ENCODE measurements around the gene ARHGAP40.

The ARHGAP40 gene

GRCh38 chr20:38599410-38599882 is 2.2 kb upstream of the ARHGAP40 start:
- Histone ChIP-seq H2BK5ac (ENCODE audit: low read depth, low read length, poor library complexity, severe bottlenecking) (no peak overlapping the region), H2BK120ac (ENCODE audit: low read depth, low read length) (no peak overlapping the region), H3K9ac (ENCODE audit: low read length) (no peak overlapping the region), H2AK5ac (ENCODE audit: low read length, severe bottlenecking) (peak overlapping the region; percentile 7), H3K4me2 (ENCODE audit: low read length, poor library complexity, severe bottlenecking) (no peak overlapping the region), H3K27ac (ENCODE audit: low read length, poor library complexity, severe bottlenecking) (peak overlapping the region; percentile 25), H3K4ac (ENCODE audit: low read depth in 1 of 2, low read length in 2 of 2) (no peak overlapping the region), H3K18ac (ENCODE audit: low read depth in 1 of 2, low read length in 2 of 2) (no peak overlapping the region), H2AFZ (ENCODE audit: low read depth, low read length) (no peak overlapping the region), H3K14ac (ENCODE audit: low read length in 2 of 2) (no peak overlapping the region), H3K23ac (ENCODE audit: low read length in 2 of 2) (no peak overlapping the region), H4K91ac (ENCODE audit: low read length) (no peak overlapping the region), H2BK12ac (ENCODE audit: low read length in 2 of 2) (no peak overlapping the region), H2BK15ac (ENCODE audit: low read depth, poor library complexity, severe bottlenecking) (no peak overlapping the region), H3K27me3 (ENCODE audit: control insufficient read depth in 1 of 2, insufficient read depth in 1 of 2, low read length in 2 of 2) (peaks cover 0 to 54% of the 10 kb centered on the region in 2 experiments), H3K4me1 (ENCODE audit: control insufficient read depth, insufficient read depth, low read depth, low read length) (peaks cover 20% of the 10 kb centered on the region), H4K8ac (ENCODE audit: low read length) (no peak overlapping the region), H3K79me1 (replicated peaks; ENCODE audit: low read length, poor library complexity, severe bottlenecking) (no peaks in the 10 kb centered on the region), H3K4me3 (ENCODE audit: insufficient read depth in 1 of 2, low read depth in 1 of 2, low read length in 2 of 2) (no peak overlapping the region), H3K9me3 (ENCODE audit: control insufficient read depth, low read length) (no peaks in the 10 kb centered on the region), H3K36me3 (ENCODE audit: control insufficient read depth in 1 of 2, insufficient read depth in 2 of 2, low read depth in 1 of 2, low read length in 2 of 2) (no peaks in the 10 kb centered on the region)
- no peak for DNase-seq
- WGBS = 63% methylated on average over 9 of the region's 9 CpGs

DNA sequence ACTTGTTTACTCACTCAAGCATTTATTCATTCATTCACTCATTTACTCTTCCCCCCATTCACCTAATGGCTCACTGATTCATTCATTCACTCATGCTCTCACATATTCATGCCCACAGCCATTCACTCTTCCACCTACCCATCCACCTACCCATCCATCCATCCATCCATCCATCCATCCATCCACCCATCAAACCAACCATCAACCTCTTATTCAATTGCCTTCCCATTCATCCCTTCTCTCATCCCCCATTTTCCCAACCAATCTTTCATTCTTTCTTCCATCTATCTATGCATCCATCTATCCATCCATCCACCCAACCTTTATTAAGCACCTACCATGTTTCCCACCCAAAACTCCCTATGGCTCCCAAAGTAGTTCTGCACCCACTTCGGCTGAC is 1.6 kb upstream of the ARHGAP40 start:
- H2BK120ac ChIP-seq (ENCODE audit: low read depth, low read length) = no peak overlapping the region
- H2AK5ac ChIP-seq (ENCODE audit: low read length, severe bottlenecking) = no peak overlapping the region
- no peak overlapping the region for H4K8ac ChIP-seq (ENCODE audit: low read length)
- H3K4me2 ChIP-seq (ENCODE audit: low read length, poor library complexity, severe bottlenecking) = no peak overlapping the region
- no peak overlapping the region for H2BK15ac ChIP-seq (ENCODE audit: low read depth, poor library complexity, severe bottlenecking)
- H3K4me1 ChIP-seq (ENCODE audit: control insufficient read depth, insufficient read depth, low read depth, low read length) = peaks cover 21% of the 10 kb centered on the region
- H3K14ac ChIP-seq (ENCODE audit: low read length in 2 of 2) = no peak overlapping the region
- H3K4me3 ChIP-seq (ENCODE audit: insufficient read depth in 1 of 2, low read depth in 1 of 2, low read length in 2 of 2) = no peak overlapping the region
- no peak overlapping the region for H3K4ac ChIP-seq (ENCODE audit: low read depth in 1 of 2, low read length in 2 of 2)
- peaks cover 0 to 56% of the 10 kb centered on the region in 2 experiments for H3K27me3 ChIP-seq (ENCODE audit: control insufficient read depth in 1 of 2, insufficient read depth in 1 of 2, low read length in 2 of 2)
- H3K9ac ChIP-seq (ENCODE audit: low read length) = no peak overlapping the region
- no peak overlapping the region for H4K91ac ChIP-seq (ENCODE audit: low read length)
- H3K36me3 ChIP-seq (ENCODE audit: control insufficient read depth in 1 of 2, insufficient read depth in 2 of 2, low read depth in 1 of 2, low read length in 2 of 2) = no peaks in the 10 kb centered on the region
- H2BK5ac ChIP-seq (ENCODE audit: low read depth, low read length, poor library complexity, severe bottlenecking) = no peak overlapping the region
- WGBS = 95% methylated on average over 1 of the region's 1 CpG
- no peak overlapping the region for H3K18ac ChIP-seq (ENCODE audit: low read depth in 1 of 2, low read length in 2 of 2)
- no peak overlapping the region for H3K23ac ChIP-seq (ENCODE audit: low read length in 2 of 2)
- H2BK12ac ChIP-seq (ENCODE audit: low read length in 2 of 2) = no peak overlapping the region
- H2AFZ ChIP-seq (ENCODE audit: low read depth, low read length) = no peak overlapping the region
- H3K27ac ChIP-seq (ENCODE audit: low read length, poor library complexity, severe bottlenecking) = no peak overlapping the region
- H3K9me3 ChIP-seq (ENCODE audit: control insufficient read depth, low read length) = no peaks in the 10 kb centered on the region
- H3K79me1 ChIP-seq (replicated peaks; ENCODE audit: low read length, poor library complexity, severe bottlenecking) = no peaks in the 10 kb centered on the region
- no peak for DNase-seq

DNA sequence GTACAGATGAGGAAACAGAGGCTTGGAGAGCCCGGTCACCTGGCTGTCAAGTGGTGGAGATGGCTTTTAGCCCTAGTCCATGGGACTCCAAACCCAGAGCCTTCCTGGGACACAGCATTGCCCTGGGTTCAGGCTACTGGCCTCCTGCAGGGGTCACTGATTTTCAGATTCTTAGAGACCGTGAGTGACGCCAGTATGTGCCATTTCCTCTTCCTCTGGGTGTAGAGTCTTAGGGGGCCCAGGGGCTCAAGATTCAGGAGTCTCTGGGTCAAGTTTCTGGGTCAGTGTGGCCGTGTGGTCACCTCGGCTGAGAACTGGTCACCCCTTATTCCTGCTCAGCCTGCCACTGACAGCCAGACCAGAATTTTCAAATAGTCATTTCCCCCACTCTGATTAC is 574 bp downstream of the ARHGAP40 start:
- H3K4me3 ChIP-seq (ENCODE audit: insufficient read depth in 1 of 2, low read depth in 1 of 2, low read length in 2 of 2) = peak overlapping the region in 1 of 2 experiments; percentile 52
- H3K23ac ChIP-seq (ENCODE audit: low read length in 2 of 2) = no peak overlapping the region
- H3K27ac ChIP-seq (ENCODE audit: low read length, poor library complexity, severe bottlenecking) = no peak overlapping the region
- peak overlapping the region; percentile 1 for H2AK5ac ChIP-seq (ENCODE audit: low read length, severe bottlenecking)
- no peak overlapping the region for H3K18ac ChIP-seq (ENCODE audit: low read depth in 1 of 2, low read length in 2 of 2)
- H3K4ac ChIP-seq (ENCODE audit: low read depth in 1 of 2, low read length in 2 of 2) = no peak overlapping the region
- no peak for DNase-seq
- peaks cover 0 to 77% of the 10 kb centered on the region in 2 experiments for H3K27me3 ChIP-seq (ENCODE audit: control insufficient read depth in 1 of 2, insufficient read depth in 1 of 2, low read length in 2 of 2)
- H3K79me1 ChIP-seq (replicated peaks; ENCODE audit: low read length, poor library complexity, severe bottlenecking) = no peaks in the 10 kb centered on the region
- no peak overlapping the region for H3K9ac ChIP-seq (ENCODE audit: low read length)
- H3K9me3 ChIP-seq (ENCODE audit: control insufficient read depth, low read length) = no peaks in the 10 kb centered on the region
- 60% methylated on average over 5 of the region's 5 CpGs for WGBS
- H3K4me2 ChIP-seq (ENCODE audit: low read length, poor library complexity, severe bottlenecking) = peak overlapping the region; percentile 67
- H4K91ac ChIP-seq (ENCODE audit: low read length) = peak overlapping the region; percentile 18
- H3K36me3 ChIP-seq (ENCODE audit: control insufficient read depth in 1 of 2, insufficient read depth in 2 of 2, low read depth in 1 of 2, low read length in 2 of 2) = no peaks in the 10 kb centered on the region
- peaks cover 22% of the 10 kb centered on the region for H3K4me1 ChIP-seq (ENCODE audit: control insufficient read depth, insufficient read depth, low read depth, low read length)
- no peak overlapping the region for H2BK5ac ChIP-seq (ENCODE audit: low read depth, low read length, poor library complexity, severe bottlenecking)
- H4K8ac ChIP-seq (ENCODE audit: low read length) = no peak overlapping the region
- no peak overlapping the region for H2BK12ac ChIP-seq (ENCODE audit: low read length in 2 of 2)
- H2AFZ ChIP-seq (ENCODE audit: low read depth, low read length) = no peak overlapping the region
- H2BK15ac ChIP-seq (ENCODE audit: low read depth, poor library complexity, severe bottlenecking) = no peak overlapping the region
- no peak overlapping the region for H3K14ac ChIP-seq (ENCODE audit: low read length in 2 of 2)
- H2BK120ac ChIP-seq (ENCODE audit: low read depth, low read length) = no peak overlapping the region

- DNase-seq = no peak
- no peak overlapping the region for H4K91ac ChIP-seq (ENCODE audit: low read length)
- no peak overlapping the region for H3K18ac ChIP-seq (ENCODE audit: low read depth in 1 of 2, low read length in 2 of 2)
- WGBS = 13% methylated on average over 1 of the region's 3 CpGs
- H3K4ac ChIP-seq (ENCODE audit: low read depth in 1 of 2, low read length in 2 of 2) = no peak overlapping the region
- H3K9ac ChIP-seq (ENCODE audit: low read length) = no peak overlapping the region
- H2AK5ac ChIP-seq (ENCODE audit: low read length, severe bottlenecking) = no peak overlapping the region
- no peak overlapping the region for H2BK5ac ChIP-seq (ENCODE audit: low read depth, low read length, poor library complexity, severe bottlenecking)
- H3K23ac ChIP-seq (ENCODE audit: low read length in 2 of 2) = no peak overlapping the region
- no peaks in the 10 kb centered on the region for H3K36me3 ChIP-seq (ENCODE audit: control insufficient read depth in 1 of 2, insufficient read depth in 2 of 2, low read depth in 1 of 2, low read length in 2 of 2)
- H3K79me1 ChIP-seq (replicated peaks; ENCODE audit: low read length, poor library complexity, severe bottlenecking) = no peaks in the 10 kb centered on the region
- H3K27me3 ChIP-seq (ENCODE audit: control insufficient read depth in 1 of 2, insufficient read depth in 1 of 2, low read length in 2 of 2) = peaks cover 0 to 84% of the 10 kb centered on the region in 2 experiments
- H3K4me2 ChIP-seq (ENCODE audit: low read length, poor library complexity, severe bottlenecking) = no peak overlapping the region
- no peak overlapping the region for H3K4me3 ChIP-seq (ENCODE audit: insufficient read depth in 1 of 2, low read depth in 1 of 2, low read length in 2 of 2)
- H3K14ac ChIP-seq (ENCODE audit: low read length in 2 of 2) = no peak overlapping the region
- no peak overlapping the region for H3K27ac ChIP-seq (ENCODE audit: low read length, poor library complexity, severe bottlenecking)
- H3K4me1 ChIP-seq (ENCODE audit: control insufficient read depth, insufficient read depth, low read depth, low read length) = peaks cover 25% of the 10 kb centered on the region
- no peak overlapping the region for H2BK15ac ChIP-seq (ENCODE audit: low read depth, poor library complexity, severe bottlenecking)
- no peaks in the 10 kb centered on the region for H3K9me3 ChIP-seq (ENCODE audit: control insufficient read depth, low read length)
- H2AFZ ChIP-seq (ENCODE audit: low read depth, low read length) = no peak overlapping the region
- no peak overlapping the region for H2BK12ac ChIP-seq (ENCODE audit: low read length in 2 of 2)
- no peak overlapping the region for H2BK120ac ChIP-seq (ENCODE audit: low read depth, low read length)
- no peak overlapping the region for H4K8ac ChIP-seq (ENCODE audit: low read length)
Measured at GRCh38 chr20:38603286-38603685, 1.7 kb downstream of the ARHGAP40 start.
